Naive thymus-derived CD8-positive, alpha-beta T cell (primary cell): ENCODE measurements around the gene CYB561. TPM values are rescaled to one million over a fixed set of nuclear protein-coding genes. Genes with fewer than 3 reads are reported as not detected.

Source experiments
- ATAC-seq, 2 donors: fragments of 150-1000 bp; cut with Tn5 transposase in 1 of 2; sonication (Bioruptor Pico), chemical (Tn5 transposase) in 1 of 2; 1 replicate in 1 of 2; 2 replicates in 1 of 2; pipeline ENCODE4 v1.10.0; 2021; ENCODE audit warnings: mild to moderate bottlenecking in 2 of 2, moderate library complexity in 2 of 2
- POLR2A ChIA-PET: fragments of 350-600 bp; sonication (Branson Sonifier 250); formaldehyde crosslinking; loops from one replicate; lab custom pipeline; 2021; ENCODE audit warnings: antibody characterized with exemption; lab: Charles Lee
- DNase-seq, 10 donors: peaks; one replicate each; pipeline versions ENCODE4 v3.0.0 to v3.0.0-alpha.2; 2020 to 2022
- H3K27ac Mint-ChIP-seq, 10 donors: one replicate each; pipeline ENCODE4 v1.8.0; 2020 to 2022; ENCODE audit warnings: mild to moderate bottlenecking in 10 of 10, mixed read lengths in 10 of 10, moderate library complexity in 4 of 10, inconsistent platforms in 1 of 10
- H3K27me3 Mint-ChIP-seq, 5 donors: one replicate each; pipeline ENCODE4 v1.8.0; 2021 to 2022; ENCODE audit warnings: mixed read lengths in 5 of 5
- H3K36me3 Mint-ChIP-seq, 3 donors: one replicate each; pipeline ENCODE4 v1.8.0; 2020 to 2022; ENCODE audit warnings: mixed read lengths in 3 of 3, mild to moderate bottlenecking in 2 of 3, inconsistent platforms in 1 of 3
- H3K4me1 Mint-ChIP-seq, 4 donors: one replicate each; pipeline ENCODE4 v1.8.0; 2021 to 2022; ENCODE audit warnings: mixed read lengths in 4 of 4
- H3K4me3 Mint-ChIP-seq, 10 donors: one replicate each; pipeline ENCODE4 v1.8.0; 2020 to 2022; ENCODE audit warnings: mild to moderate bottlenecking in 10 of 10, mixed read lengths in 10 of 10, moderate library complexity in 6 of 10, inconsistent platforms in 1 of 10
- H3K9me3 Mint-ChIP-seq, 9 donors: one replicate each; pipeline ENCODE4 v1.8.0; 2020 to 2022; ENCODE audit warnings: mixed read lengths in 9 of 9, mild to moderate bottlenecking in 3 of 9, inconsistent platforms in 1 of 9, moderate library complexity in 1 of 9
- polyA plus RNA-seq, 3 donors: library from polyadenylated mRNA; unstranded; fragments of 300-500 nt; fragmentation: Illumina TruSeq; gene quantifications; one replicate each; pipeline ENCODE4 v1.2.3, GENCODE V29; 2021
- total RNA-seq, 8 experiments: library from RNA in 2 of 8; stranded (reverse) in 2 of 8; gene quantifications; one replicate each; pipeline ENCODE4 v1.2.3 and lab custom pipeline; 2021 to 2026

Gene CYB561
- total and polyA plus RNA-seq, 5 experiments from 2014 or later = 1.2 to 10.3 (median 6.0) TPM

GRCh38 chr17:63436523-63437110 is 9.5 kb downstream of the CYB561 start:
- peaks cover 20 to 52% (median 45%) of the 10 kb centered on the region in 4 donors for H3K4me1 Mint-ChIP-seq

GRCh38 chr17:63435681-63436522 is 10.2 kb downstream of the CYB561 start:
- no peaks in the 10 kb centered on the region for H3K9me3 Mint-ChIP-seq
- peaks cover 0 to 2% (median 0%) of the 10 kb centered on the region in 5 donors for H3K27me3 Mint-ChIP-seq
- H3K4me1 Mint-ChIP-seq = peaks cover 18 to 50% (median 43%) of the 10 kb centered on the region in 4 donors
- POLR2A ChIA-PET = interaction anchor here (0.5 to 1.6 kb wide), 4 partner anchors 10 to 710 kb away, joined by 3 to 6 read pairs (median 3); no protein-coding TSS in a partner anchor
- ATAC-seq (no peak), DNase-seq (no peak)
- H3K4me3 Mint-ChIP-seq = peak overlapping the region in 1 of 10 donors; percentile 27
- peak overlapping the region in 4 of 10 donors; percentile 15 to 75 (median 36) for H3K27ac Mint-ChIP-seq
- no peaks in the 10 kb centered on the region for H3K36me3 Mint-ChIP-seq

More at GRCh38 chr17:63436523-63437110, 9.5 kb downstream of the CYB561 start:
- H3K9me3 Mint-ChIP-seq = no peaks in the 10 kb centered on the region
- no peak overlapping the region for H3K4me3 Mint-ChIP-seq
- ATAC-seq = no peak
- no peaks in the 10 kb centered on the region for H3K36me3 Mint-ChIP-seq
- H3K27me3 Mint-ChIP-seq = peaks cover 0 to 2% (median 0%) of the 10 kb centered on the region in 5 donors
- peak overlapping the region in 3 of 10 donors; percentile 31 to 66 (median 49) for H3K27ac Mint-ChIP-seq
- POLR2A ChIA-PET = interaction anchor here (0.5 to 0.9 kb wide), 2 partner anchors 10 to 175 kb away, joined by 3 to 4 read pairs; no protein-coding TSS in a partner anchor
- DNase-seq = no peak

GRCh38 chr17:63434951-63435571 is 11.0 kb downstream of the CYB561 start:
- H3K4me1 Mint-ChIP-seq = peaks cover 13 to 41% (median 35%) of the 10 kb centered on the region in 4 donors
- H3K27me3 Mint-ChIP-seq = peaks cover 0 to 2% (median 0%) of the 10 kb centered on the region in 5 donors
- ATAC-seq = peak; percentile 91 to 98

GRCh38 chr17:63433746-63434591 is 12.1 kb downstream of the CYB561 start:
- peaks cover 8 to 35% (median 28%) of the 10 kb centered on the region in 4 donors for H3K4me1 Mint-ChIP-seq
- ATAC-seq = no peak

More at GRCh38 chr17:63434951-63435571, 11.0 kb downstream of the CYB561 start:
- no peaks in the 10 kb centered on the region for H3K9me3 Mint-ChIP-seq
- POLR2A ChIA-PET = interaction anchor here (0.5 to 1.6 kb wide), 6 partner anchors 9 to 710 kb away, joined by 3 to 6 read pairs (median 3); no protein-coding TSS in a partner anchor
- H3K27ac Mint-ChIP-seq = peak overlapping the region in 9 of 10 donors; percentile 14 to 87 (median 75)
- H3K36me3 Mint-ChIP-seq = no peaks in the 10 kb centered on the region
- peak in 9 of 10 donors; percentile 20 to 78 (median 45) for DNase-seq
- peak overlapping the region in 9 of 10 donors; percentile 29 to 71 (median 54) for H3K4me3 Mint-ChIP-seq

GRCh38 chr17:63431939-63432804 is 13.9 kb downstream of the CYB561 start:
- POLR2A ChIA-PET = interaction anchor here (0.5 kb wide), 1 partner anchor 272 kb away, joined by 3 read pairs; no protein-coding TSS in a partner anchor
- no peak for DNase-seq
- H3K36me3 Mint-ChIP-seq = no peaks in the 10 kb centered on the region
- no peak overlapping the region for H3K4me3 Mint-ChIP-seq
- H3K4me1 Mint-ChIP-seq = peaks cover 14 to 48% (median 42%) of the 10 kb centered on the region in 4 donors
- H3K27me3 Mint-ChIP-seq = peaks cover 0 to 2% (median 0%) of the 10 kb centered on the region in 5 donors
- ATAC-seq = no peak
- H3K27ac Mint-ChIP-seq = peak overlapping the region in 3 of 10 donors; percentile 44 to 71 (median 59)
- no peaks in the 10 kb centered on the region for H3K9me3 Mint-ChIP-seq

More at GRCh38 chr17:63433746-63434591, 12.1 kb downstream of the CYB561 start:
- Mint-ChIP-seq H3K9me3 (no peaks in the 10 kb centered on the region), H3K27me3 (peaks cover 0 to 2% (median 0%) of the 10 kb centered on the region in 5 donors), H3K27ac (peak overlapping the region in 3 of 10 donors; percentile 34 to 59 (median 47)), H3K36me3 (no peaks in the 10 kb centered on the region), H3K4me3 (peak overlapping the region in 3 of 10 donors; percentile 17 to 65 (median 19))
- POLR2A ChIA-PET = interaction anchor here (1.1 to 1.6 kb wide), 3 partner anchors 8 to 261 kb away, joined by 3 to 6 read pairs (median 3); no protein-coding TSS in a partner anchor
- no peak for DNase-seq

GRCh38 chr17:63431618-63431938 is 14.5 kb downstream of the CYB561 start:
- peak overlapping the region in 1 of 10 donors; percentile 71 for H3K27ac Mint-ChIP-seq
- POLR2A ChIA-PET = interaction anchor here (0.5 kb wide), 1 partner anchor 273 kb away, joined by 3 read pairs; no protein-coding TSS in a partner anchor
- no peaks in the 10 kb centered on the region for H3K36me3 Mint-ChIP-seq
- no peaks in the 10 kb centered on the region for H3K9me3 Mint-ChIP-seq
- peaks cover 0 to 2% (median 0%) of the 10 kb centered on the region in 5 donors for H3K27me3 Mint-ChIP-seq
- DNase-seq (no peak), ATAC-seq (no peak)
- no peak overlapping the region for H3K4me3 Mint-ChIP-seq
- peaks cover 16 to 54% (median 45%) of the 10 kb centered on the region in 4 donors for H3K4me1 Mint-ChIP-seq

- DNase-seq = no peak
- Mint-ChIP-seq H3K27me3 (peaks cover 0 to 2% (median 0%) of the 10 kb centered on the region in 5 donors), H3K4me3 (no peak overlapping the region), H3K9me3 (no peaks in the 10 kb centered on the region), H3K36me3 (no peaks in the 10 kb centered on the region), H3K27ac (peak overlapping the region in 1 of 10 donors; percentile 19), H3K4me1 (peaks cover 19 to 60% (median 51%) of the 10 kb centered on the region in 4 donors)
- ATAC-seq = no peak
- POLR2A ChIA-PET = interaction anchor here (1.2 to 2.6 kb wide), 2 partner anchors 10 to 17 kb away, joined by 4 to 6 read pairs; no protein-coding TSS in a partner anchor
These were observed 15.9 kb downstream of the CYB561 start for GRCh38 chr17:63430223-63430622.

- DNase-seq (no peak), ATAC-seq (no peak)
- Mint-ChIP-seq H3K27me3 (peaks cover 0 to 2% (median 0%) of the 10 kb centered on the region in 5 donors), H3K4me1 (peaks cover 16 to 56% (median 48%) of the 10 kb centered on the region in 4 donors), H3K27ac (peak overlapping the region in 1 of 10 donors; percentile 10), H3K4me3 (no peak overlapping the region), H3K9me3 (no peaks in the 10 kb centered on the region), H3K36me3 (no peaks in the 10 kb centered on the region)
- POLR2A ChIA-PET = interaction anchor here (1.0 to 2.6 kb wide), 3 partner anchors 10 to 17 kb away, joined by 3 to 6 read pairs (median 4); no protein-coding TSS in a partner anchor
These were observed 16.3 kb downstream of the CYB561 start for GRCh38 chr17:63429766-63430165.

GRCh38 chr17:63426917-63427308 is 19.2 kb downstream of the CYB561 start:
- DNase-seq (no peak), ATAC-seq (no peak)
- peaks cover 11 to 34% (median 33%) of the 10 kb centered on the region in 4 donors for H3K4me1 Mint-ChIP-seq
- no peaks in the 10 kb centered on the region for H3K9me3 Mint-ChIP-seq
- peaks cover 0 to 1% (median 0%) of the 10 kb centered on the region in 3 donors for H3K36me3 Mint-ChIP-seq
- H3K27me3 Mint-ChIP-seq = no peaks in the 10 kb centered on the region
- H3K4me3 Mint-ChIP-seq = no peak overlapping the region
- peak overlapping the region in 3 of 10 donors; percentile 8 to 15 (median 8) for H3K27ac Mint-ChIP-seq
- POLR2A ChIA-PET = interaction anchor here (2.1 to 2.4 kb wide), 2 partner anchors 8 to 195 kb away, joined by 6 to 8 read pairs; partner anchors contain the start of gene MAP3K3
